Fibroblast of skin of back (primary cell): ENCODE data around the gene LRP6. TPM values are rescaled to one million over a fixed set of nuclear protein-coding genes. Genes with fewer than 3 reads are reported as not detected.
A peak's percentile ranks its signal among the peaks of the same experiment; 100 is the strongest.
"Not testable (repeated sequence)": the region's sequence is repeated elsewhere in the genome, so short reads cannot be mapped to it uniquely, and the experiment has no call there.

Experiments
- DNase-seq: peaks from one replicate; pipeline ENCODE4 v3.0.0-alpha.2; 2013
- polyA plus RNA-seq, 2 experiments: library from polyadenylated mRNA; unstranded; fragments of 120-200 nt; gene quantifications; one replicate each; pipeline ENCODE4 v1.2.1, GENCODE V29; 2013; ENCODE audit not compliant: insufficient read length in 2 of 2

LRP6 gene
- polyA plus RNA-seq (2013, experiment 1 of 2; ENCODE audit: insufficient read length), result 17.9 TPM
- polyA plus RNA-seq (2013, experiment 2 of 2; ENCODE audit: insufficient read length), result 19.6 TPM

DNA sequence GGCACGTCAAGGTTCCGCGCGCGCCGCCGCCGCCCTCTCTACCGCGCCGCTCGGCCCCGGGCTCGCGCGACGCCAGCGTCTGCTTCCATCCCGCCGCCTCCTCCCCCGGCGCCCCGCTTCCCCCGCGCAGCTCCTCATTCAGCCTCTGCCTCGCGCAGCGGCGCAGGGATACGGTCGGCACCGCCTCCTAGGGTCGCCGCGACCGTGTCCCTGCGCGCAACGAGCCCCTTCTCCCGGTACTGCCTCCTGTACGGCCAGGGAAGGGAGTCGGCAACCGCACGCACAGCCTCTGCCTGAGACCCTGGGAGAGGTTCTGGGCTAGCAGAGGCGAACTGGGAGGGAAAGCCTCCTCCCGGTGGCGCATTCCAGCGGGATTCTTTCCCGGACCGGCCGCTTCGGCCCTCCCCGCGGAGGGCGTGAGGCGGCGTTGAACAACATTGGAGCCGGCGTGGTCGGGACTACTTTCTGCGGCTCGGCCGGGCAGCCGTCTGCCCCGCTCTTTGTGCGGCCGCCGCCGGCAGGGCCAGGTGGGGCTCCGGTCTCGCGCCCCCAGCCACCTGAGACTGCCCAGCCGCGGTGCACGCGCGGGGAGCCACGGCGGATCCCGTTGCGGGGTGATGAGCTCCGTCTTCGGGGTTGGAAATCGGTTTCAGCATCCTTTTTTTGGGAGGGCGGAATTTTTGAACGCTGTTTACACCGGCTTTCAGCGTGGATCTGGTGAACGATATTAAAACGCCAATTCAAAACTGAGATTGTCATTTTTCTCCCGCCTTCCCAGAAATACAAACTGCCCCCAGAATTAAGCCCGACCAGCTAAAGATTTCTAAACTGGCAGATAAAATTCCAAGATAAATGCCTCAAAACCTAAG is at the start of gene LRP6:
LRP6 (minus strand) TSS at position 172 of the 869 bp plus-strand sequence. CDS start 309 bp downstream, outside the sequence.
- peak; percentile 95 for DNase-seq

- no peak for DNase-seq
These were observed 49.0 kb upstream of the LRP6 start for GRCh38 chr12:12315838-12316237.

DNA sequence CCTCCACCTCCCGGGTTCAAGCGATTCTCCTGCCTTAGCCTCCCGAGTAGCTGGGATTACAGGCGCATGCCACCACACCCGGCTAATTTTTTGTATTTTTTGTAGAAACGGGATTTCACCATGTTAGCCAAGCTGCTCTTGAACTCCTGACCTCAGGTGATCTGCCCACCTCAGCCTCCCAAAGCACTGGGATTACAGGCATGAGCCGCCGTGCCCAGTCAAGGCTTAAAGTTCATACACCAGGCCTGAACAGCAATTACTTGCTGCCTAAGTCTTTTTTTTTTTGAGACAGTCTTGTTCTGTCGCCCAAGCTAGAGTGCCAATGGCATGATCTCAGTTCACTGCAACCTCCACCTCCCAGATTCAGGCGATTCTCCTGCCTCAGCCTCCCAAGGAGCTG is 43.9 kb upstream of the LRP6 start:
- DNase-seq, result not testable (repeated sequence)

DNA sequence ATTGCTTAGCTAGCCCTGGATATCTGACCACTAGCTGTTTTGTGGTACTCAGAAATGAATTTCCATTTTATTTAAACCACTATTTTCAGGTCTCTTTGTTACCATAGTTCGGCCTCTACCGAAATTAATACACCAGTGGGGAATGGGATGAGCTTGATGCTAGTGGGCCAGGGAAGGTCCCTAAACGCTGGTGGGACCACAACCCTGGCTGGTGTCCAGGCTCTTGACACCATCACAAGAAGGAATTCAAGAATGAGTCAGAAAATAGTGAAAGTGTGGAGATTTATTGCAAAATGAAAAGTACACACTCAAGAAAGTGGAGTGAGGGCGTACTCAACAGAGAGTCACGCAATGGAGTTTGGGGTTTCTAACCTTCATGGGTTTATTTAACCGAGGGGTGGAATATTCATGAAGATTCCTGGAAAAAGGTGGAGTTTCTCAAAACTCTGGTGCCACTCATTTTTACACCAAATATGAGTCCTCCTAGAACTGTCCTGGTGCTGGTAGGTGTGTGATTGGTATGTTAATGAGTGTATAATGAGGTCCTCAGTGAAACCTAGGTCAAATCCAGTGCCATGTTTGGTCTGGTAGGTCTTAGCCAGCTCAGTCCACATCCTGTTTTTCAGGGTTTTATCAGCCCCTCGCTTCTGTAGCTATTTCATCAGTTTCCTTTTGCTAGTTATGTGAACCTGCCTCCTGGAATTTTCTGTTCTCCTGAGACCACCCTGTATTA is 38.9 kb upstream of the LRP6 start:
- no peak for DNase-seq

- DNase-seq, result no peak
These were observed 36.1 kb upstream of the LRP6 start for GRCh38 chr12:12302976-12303375.

- no peak for DNase-seq
These were observed 34.3 kb upstream of the LRP6 start for GRCh38 chr12:12301122-12301521.

GRCh38 chr12:12297201-12297830 is 30.5 kb upstream of the LRP6 start:
- no peak for DNase-seq

- DNase-seq, result peak; percentile 11
These were observed 27.6 kb upstream of the LRP6 start for GRCh38 chr12:12294215-12295005.

GRCh38 chr12:12290206-12290605 is 23.4 kb upstream of the LRP6 start:
- DNase-seq, result no peak

- no peak for DNase-seq
These were observed 19.6 kb upstream of the LRP6 start for GRCh38 chr12:12286441-12286840.

DNA sequence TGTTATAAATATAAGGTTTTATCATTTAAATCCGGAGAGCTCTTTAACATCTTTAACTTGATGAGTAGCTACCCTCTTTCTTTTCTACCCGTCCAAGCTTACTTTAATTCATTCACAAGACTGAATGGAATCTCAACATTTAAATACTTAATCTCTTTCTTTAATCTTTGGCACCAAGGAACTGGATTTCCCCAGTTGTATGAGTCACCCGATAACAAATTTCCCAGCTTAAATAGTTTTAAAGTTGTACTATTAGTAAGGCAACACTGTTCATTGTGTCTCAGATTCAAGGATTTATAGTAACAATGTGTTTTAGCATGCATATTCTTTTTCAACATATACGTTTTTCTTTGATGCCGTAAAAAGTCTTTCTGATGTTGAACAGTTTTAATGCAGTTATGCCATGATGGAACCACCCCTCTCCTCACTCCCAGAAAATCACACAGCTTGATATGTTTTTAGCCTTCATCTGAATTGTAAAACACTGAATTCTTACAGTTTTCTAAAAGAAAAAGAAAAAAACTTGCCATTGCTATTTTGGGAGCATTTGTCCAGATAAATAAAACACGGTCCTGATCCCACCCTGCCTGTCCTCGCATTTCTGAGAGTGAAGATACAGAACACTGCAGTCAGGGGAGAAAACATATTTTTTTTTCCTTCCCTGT is 16.0 kb upstream of the LRP6 start:
- DNase-seq, result peak; percentile 71

GRCh38 chr12:12282202-12282601 is 15.4 kb upstream of the LRP6 start:
- no peak for DNase-seq

DNA sequence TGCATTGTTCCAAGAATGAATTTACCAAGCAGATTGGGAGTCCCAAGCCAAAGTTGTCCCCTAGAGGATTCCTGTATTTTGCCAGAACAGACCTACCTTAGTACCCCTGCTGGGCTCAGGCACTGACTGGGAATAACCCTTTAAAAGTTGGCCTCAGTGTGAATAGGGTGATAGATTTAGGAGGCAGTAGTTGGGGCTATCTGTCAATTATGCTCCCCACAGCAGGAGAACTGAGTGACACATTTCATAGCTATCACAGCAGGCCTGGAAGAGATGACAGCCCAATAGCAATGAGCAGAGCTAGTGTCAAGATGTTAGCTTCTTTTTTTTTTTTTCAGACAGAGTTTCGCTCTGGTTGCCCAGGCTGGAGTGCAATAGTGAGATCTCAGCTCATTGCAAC is 14.3 kb upstream of the LRP6 start:
- no peak for DNase-seq

- DNase-seq, result no peak
These were observed 12.1 kb upstream of the LRP6 start for GRCh38 chr12:12278899-12279298.

DNA sequence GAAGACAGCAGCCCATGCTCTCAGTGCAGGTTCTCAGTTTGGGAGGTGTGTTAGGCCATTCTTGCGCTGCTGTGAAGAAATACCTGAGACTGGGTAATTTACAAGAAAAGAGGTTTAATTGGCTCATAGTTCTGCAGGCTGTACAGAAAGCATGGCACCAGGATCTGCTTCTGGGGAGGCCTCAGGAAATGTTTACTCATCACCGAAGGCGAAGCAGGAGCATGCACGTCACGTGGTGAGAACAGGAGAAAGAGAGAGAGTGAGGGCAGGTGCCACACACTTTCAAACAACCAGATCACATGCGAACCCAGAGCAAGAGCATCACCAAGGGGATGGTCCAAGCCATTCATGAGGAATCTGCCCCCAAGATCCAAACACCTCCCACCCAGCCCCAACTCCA is 9.0 kb upstream of the LRP6 start:
- no peak for DNase-seq

DNA sequence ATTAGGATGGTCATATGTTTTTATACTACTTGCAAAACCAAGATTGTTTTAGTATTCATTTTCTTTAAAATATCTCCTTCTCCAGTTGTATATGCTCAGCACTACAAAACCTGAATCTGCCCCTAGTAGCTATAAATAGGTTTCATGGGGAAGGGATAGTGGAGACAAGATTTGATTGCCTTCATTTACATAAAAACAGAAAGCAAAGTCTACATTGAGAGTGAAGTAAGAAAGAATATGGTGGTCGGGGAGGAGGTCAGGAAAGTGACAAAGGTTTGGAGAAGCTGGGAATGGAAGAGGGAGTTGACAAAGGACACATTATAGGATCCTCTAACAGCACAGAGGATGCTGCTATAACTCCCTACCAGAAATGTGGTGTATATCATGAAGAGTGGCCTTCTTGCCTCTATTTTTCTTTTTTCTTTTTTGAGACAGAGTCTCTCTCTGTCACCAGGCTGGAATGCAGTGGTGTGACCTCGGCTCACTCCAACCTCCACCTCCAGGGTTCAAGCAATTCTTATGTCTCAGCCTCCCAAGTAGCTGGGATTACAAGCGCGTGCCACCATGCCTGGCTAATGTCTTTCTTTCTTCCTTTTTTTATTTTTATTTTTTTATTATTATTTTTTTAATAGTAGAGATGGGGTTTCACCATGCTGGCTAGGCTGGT is 6.6 kb upstream of the LRP6 start:
- DNase-seq, result peak; percentile 85

GRCh38 chr12:12272869-12273268 is 6.0 kb upstream of the LRP6 start:
- DNase-seq, result peak; percentile 69

GRCh38 chr12:12270226-12270625 is 3.4 kb upstream of the LRP6 start:
- DNase-seq, result no peak

- DNase-seq, result no peak
These were observed 927 bp upstream of the LRP6 start for GRCh38 chr12:12267742-12268200.

GRCh38 chr12:12266389-12266872 is 413 bp downstream of the LRP6 start:
- peak; percentile 6 for DNase-seq
